Liver (tissue), 9 donors: ENCODE measurements around the gene ERBIN. TPM values are rescaled to one million over a fixed set of nuclear protein-coding genes. Genes with fewer than 3 reads are reported as not detected.

Source experiments
- DNase-seq: peaks from one replicate; pipeline ENCODE4 v3.0.0-alpha.2; 2017; ENCODE audit warnings: low spot score
- H3K27ac ChIP-seq, 2 donors: one replicate each; pipeline ENCODE4 v1.7.0; 2013; ENCODE audit warnings: inconsistent platforms in 2 of 2, low read length in 2 of 2, control low read depth in 1 of 2, low read depth in 1 of 2, mild to moderate bottlenecking in 1 of 2
- H3K27me3 ChIP-seq, 4 donors: one replicate each; pipeline versions ENCODE4 v1.6.1 to v1.7.0; 2013; ENCODE audit warnings: low read length in 3 of 4, inconsistent platforms in 1 of 4, mild to moderate bottlenecking in 1 of 4, moderate library complexity in 1 of 4; ENCODE audit not compliant: control insufficient read depth in 4 of 4, insufficient read depth in 4 of 4
- H3K36me3 ChIP-seq, 4 donors: one replicate each; pipeline versions ENCODE4 v1.6.1 to v1.7.0; 2013; ENCODE audit warnings: low read length in 3 of 4, mild to moderate bottlenecking in 3 of 4, low read depth in 1 of 4, moderate library complexity in 1 of 4; ENCODE audit not compliant: control insufficient read depth in 4 of 4, insufficient read depth in 3 of 4
- H3K4me1 ChIP-seq, 4 donors: one replicate each; pipeline versions ENCODE4 v1.6.1 to v1.7.0; 2013; ENCODE audit warnings: low read length in 3 of 4, mild to moderate bottlenecking in 3 of 4, moderate library complexity in 1 of 4; ENCODE audit not compliant: control insufficient read depth in 4 of 4, insufficient read depth in 4 of 4
- H3K4me3 ChIP-seq, 3 donors: one replicate each; pipeline versions ENCODE4 v1.6.1 to v1.7.0; 2013; ENCODE audit warnings: low read length in 3 of 3, control low read depth in 1 of 3, low read depth in 1 of 3, mild to moderate bottlenecking in 1 of 3
- H3K9ac ChIP-seq, 2 donors: one replicate each; pipeline ENCODE4 v1.7.0; 2013; ENCODE audit warnings: low read length in 2 of 2, mild to moderate bottlenecking in 2 of 2, moderate library complexity in 2 of 2, control low read depth in 1 of 2, low read depth in 1 of 2
- H3K9me3 ChIP-seq, 4 donors: one replicate each; pipeline versions ENCODE4 v1.6.1 to v1.7.0; 2013; ENCODE audit warnings: low read length in 3 of 4; ENCODE audit not compliant: control insufficient read depth in 4 of 4
- EGR1 ChIP-seq, 2 donors: IDR thresholded peaks; 2 replicates each; pipeline ENCODE4 v1.6.1; 2016 to 2018; ENCODE audit warnings: antibody characterized with exemption in 2 of 2, low read depth in 2 of 2
- FOXA1 ChIP-seq: IDR thresholded peaks from 2 replicates; pipeline ENCODE4 v1.6.1; 2016; ENCODE audit warnings: antibody characterized with exemption
- FOXA2 ChIP-seq: IDR thresholded peaks from 2 replicates; pipeline ENCODE4 v1.6.1; 2016; ENCODE audit warnings: antibody characterized with exemption
- GABPA ChIP-seq, 2 donors: IDR thresholded peaks in 1 of 2; conservative IDR thresholded peaks in 1 of 2; 2 replicates each; pipeline ENCODE4 v1.6.1; 2016; ENCODE audit warnings: antibody characterized with exemption in 2 of 2, mild to moderate bottlenecking in 1 of 2, moderate library complexity in 1 of 2
- HNF4A ChIP-seq, 2 donors: conservative IDR thresholded peaks; 2 replicates each; pipeline ENCODE4 v1.6.1; 2016; ENCODE audit warnings: antibody characterized with exemption in 2 of 2, mild to moderate bottlenecking in 2 of 2
- HNF4G ChIP-seq: IDR thresholded peaks from 2 replicates; pipeline ENCODE4 v1.6.1; 2016; ENCODE audit warnings: antibody characterized with exemption
- JUND ChIP-seq, 2 donors: IDR thresholded peaks; 2 replicates each; pipeline ENCODE4 v1.6.1; 2016; ENCODE audit warnings: antibody characterized with exemption in 2 of 2
- NR2F2 ChIP-seq: IDR thresholded peaks from 2 replicates; pipeline ENCODE4 v1.6.1; 2016; ENCODE audit warnings: antibody characterized with exemption
- RAD21 ChIP-seq, 2 donors: IDR thresholded peaks; 2 replicates each; pipeline ENCODE4 v1.6.1; 2016; ENCODE audit warnings: antibody characterized with exemption in 2 of 2, mild to moderate bottlenecking in 2 of 2
- TAF1 ChIP-seq: conservative IDR thresholded peaks from 2 replicates; pipeline ENCODE4 v1.6.1; 2016; ENCODE audit warnings: antibody characterized with exemption, mild to moderate bottlenecking
- YY1 ChIP-seq: IDR thresholded peaks from 2 replicates; pipeline ENCODE4 v1.6.1; 2016; ENCODE audit warnings: antibody characterized with exemption, mild to moderate bottlenecking
- WGBS: extraction: QIAGEN DNeasy Blood & Tissue Kit; methylation state at CpG from one replicate; pipeline ENCODE4 v1.1.7; 2013; 5-methylcytosine and 5-hydroxymethylcytosine counted together
- polyA plus RNA-seq, 2 donors: library from polyadenylated mRNA; stranded (reverse) in 1 of 2; unstranded in 1 of 2; fragments of 200-250 nt in 1 of 2; fragments of >200 nt in 1 of 2; fragmentation: Nextera tagmentation in 1 of 2; extraction: Ambion mirVana in 1 of 2; gene quantifications; one replicate each; pipeline versions ENCODE4 v1.2.1 to v1.2.3, GENCODE V29; 2013 to 2015
- total RNA-seq, 2 donors: library from RNA; depleted of rRNA; stranded (reverse); fragments of >200 nt; gene quantifications; one replicate each; pipeline ENCODE4 v1.2.3, GENCODE V29; 2014
- TF ChIP-seq, protein P1 (sequence below): fragments of 150-350 bp; IDR thresholded peaks from 2 replicates; pipeline ENCODE4 v1.5.1; 2017; ENCODE audit warnings: improper control_type of control experiment, low read depth, low read length; ENCODE audit not compliant: missing input control
- TF ChIP-seq, protein P2 (sequence below): IDR thresholded peaks from 2 replicates; pipeline ENCODE4 v1.6.1; 2016; ENCODE audit warnings: antibody characterized with exemption, mild to moderate bottlenecking
- TF ChIP-seq, protein P3 (sequence below): IDR thresholded peaks from 2 replicates; pipeline ENCODE4 v1.6.1; 2016; ENCODE audit warnings: antibody characterized with exemption
- TF ChIP-seq, protein P4 (sequence below): IDR thresholded peaks from 2 replicates; pipeline ENCODE4 v1.6.1; 2016; ENCODE audit warnings: antibody characterized with exemption
- TF ChIP-seq, protein P5 (sequence below): IDR thresholded peaks from 2 replicates; pipeline ENCODE4 v1.6.1; 2016; ENCODE audit warnings: antibody characterized with exemption
- donor health status: healthy.
- donor health status: healthy.
- donor health status: healthy.
- donor health status: healthy.
- donor health status: healthy.

Gene ERBIN
- total and polyA plus RNA-seq, 4 donors, result 9.7 to 54.9 (median 32.5) TPM

DNA sequence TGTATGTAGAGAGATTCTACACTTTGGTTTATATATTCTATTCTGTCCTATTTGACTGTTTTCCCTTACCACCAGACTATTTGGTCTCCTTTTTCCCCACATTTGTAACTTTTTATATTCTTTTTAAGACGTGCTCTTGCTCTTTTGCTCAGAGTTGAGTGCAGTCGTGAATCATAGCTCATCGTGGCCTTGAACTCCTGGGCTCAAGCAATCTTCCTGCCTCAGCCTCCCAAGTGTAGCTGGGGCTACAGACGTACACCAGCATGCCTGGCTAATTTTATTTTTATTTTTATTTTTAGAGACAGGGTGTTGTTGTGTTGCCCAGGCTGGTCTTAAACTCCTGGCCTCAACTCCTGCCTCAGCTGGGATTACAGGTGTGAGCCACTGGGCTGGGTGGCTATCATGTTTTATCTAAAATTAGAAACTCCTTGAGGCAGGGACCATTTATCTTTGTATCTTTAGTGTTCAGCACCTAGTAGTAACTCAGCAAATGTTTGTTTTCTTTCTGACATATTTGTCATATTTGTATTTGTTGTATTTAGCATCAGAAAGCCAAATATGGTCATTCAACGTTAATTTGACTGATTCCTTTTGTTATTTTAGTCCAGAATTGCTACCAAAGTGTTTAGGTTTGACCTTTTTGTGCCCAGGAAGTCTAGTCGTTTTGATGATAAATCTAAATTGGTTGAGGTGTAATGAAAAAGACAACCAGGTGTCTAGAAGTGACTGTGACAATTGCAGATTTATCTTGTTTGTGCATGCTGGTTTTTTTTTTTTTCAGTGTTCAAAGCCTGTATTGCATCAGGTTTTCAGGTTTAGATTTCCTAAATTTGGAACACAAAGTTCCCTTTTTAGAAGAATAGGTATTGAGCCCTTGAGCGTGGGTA is 44.3 kb downstream of the ERBIN start:
- peaks cover 3 to 25% (median 12%) of the 10 kb centered on the region in 4 donors for H3K4me1 ChIP-seq

More for the DNA sequence above, 44.3 kb downstream of the ERBIN start:
- Histone ChIP-seq H3K4me3 (no peak overlapping the region), H3K27me3 (no peaks in the 10 kb centered on the region), H3K9ac (no peak overlapping the region), H3K27ac (no peak overlapping the region), H3K9me3 (no peaks in the 10 kb centered on the region), H3K36me3 (no peaks in the 10 kb centered on the region)
- DNase-seq, result no peak
- TF ChIP-seq YY1 (no peak), HNF4A (conservative IDR thresholded peaks at IDR 0.05) (no peak), GABPA (IDR thresholded peaks at IDR 0.05 in 1 of 2, conservative IDR thresholded peaks at IDR 0.05 in 1 of 2) (no peak), HNF4G (no peak), FOXA2 (no peak), TAF1 (no peak), NR2F2 (no peak), EGR1 (IDR thresholded peaks at IDR 0.05; ENCODE audit: low read depth in 2 of 2) (no peak), FOXA1 (no peak), RAD21 (IDR thresholded peaks at IDR 0.05) (no peak), JUND (IDR thresholded peaks at IDR 0.05) (no peak)
- TF ChIP-seq, protein P1, sequence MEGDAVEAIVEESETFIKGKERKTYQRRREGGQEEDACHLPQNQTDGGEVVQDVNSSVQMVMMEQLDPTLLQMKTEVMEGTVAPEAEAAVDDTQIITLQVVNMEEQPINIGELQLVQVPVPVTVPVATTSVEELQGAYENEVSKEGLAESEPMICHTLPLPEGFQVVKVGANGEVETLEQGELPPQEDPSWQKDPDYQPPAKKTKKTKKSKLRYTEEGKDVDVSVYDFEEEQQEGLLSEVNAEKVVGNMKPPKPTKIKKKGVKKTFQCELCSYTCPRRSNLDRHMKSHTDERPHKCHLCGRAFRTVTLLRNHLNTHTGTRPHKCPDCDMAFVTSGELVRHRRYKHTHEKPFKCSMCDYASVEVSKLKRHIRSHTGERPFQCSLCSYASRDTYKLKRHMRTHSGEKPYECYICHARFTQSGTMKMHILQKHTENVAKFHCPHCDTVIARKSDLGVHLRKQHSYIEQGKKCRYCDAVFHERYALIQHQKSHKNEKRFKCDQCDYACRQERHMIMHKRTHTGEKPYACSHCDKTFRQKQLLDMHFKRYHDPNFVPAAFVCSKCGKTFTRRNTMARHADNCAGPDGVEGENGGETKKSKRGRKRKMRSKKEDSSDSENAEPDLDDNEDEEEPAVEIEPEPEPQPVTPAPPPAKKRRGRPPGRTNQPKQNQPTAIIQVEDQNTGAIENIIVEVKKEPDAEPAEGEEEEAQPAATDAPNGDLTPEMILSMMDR, result no peak
- TF ChIP-seq, protein P2, sequence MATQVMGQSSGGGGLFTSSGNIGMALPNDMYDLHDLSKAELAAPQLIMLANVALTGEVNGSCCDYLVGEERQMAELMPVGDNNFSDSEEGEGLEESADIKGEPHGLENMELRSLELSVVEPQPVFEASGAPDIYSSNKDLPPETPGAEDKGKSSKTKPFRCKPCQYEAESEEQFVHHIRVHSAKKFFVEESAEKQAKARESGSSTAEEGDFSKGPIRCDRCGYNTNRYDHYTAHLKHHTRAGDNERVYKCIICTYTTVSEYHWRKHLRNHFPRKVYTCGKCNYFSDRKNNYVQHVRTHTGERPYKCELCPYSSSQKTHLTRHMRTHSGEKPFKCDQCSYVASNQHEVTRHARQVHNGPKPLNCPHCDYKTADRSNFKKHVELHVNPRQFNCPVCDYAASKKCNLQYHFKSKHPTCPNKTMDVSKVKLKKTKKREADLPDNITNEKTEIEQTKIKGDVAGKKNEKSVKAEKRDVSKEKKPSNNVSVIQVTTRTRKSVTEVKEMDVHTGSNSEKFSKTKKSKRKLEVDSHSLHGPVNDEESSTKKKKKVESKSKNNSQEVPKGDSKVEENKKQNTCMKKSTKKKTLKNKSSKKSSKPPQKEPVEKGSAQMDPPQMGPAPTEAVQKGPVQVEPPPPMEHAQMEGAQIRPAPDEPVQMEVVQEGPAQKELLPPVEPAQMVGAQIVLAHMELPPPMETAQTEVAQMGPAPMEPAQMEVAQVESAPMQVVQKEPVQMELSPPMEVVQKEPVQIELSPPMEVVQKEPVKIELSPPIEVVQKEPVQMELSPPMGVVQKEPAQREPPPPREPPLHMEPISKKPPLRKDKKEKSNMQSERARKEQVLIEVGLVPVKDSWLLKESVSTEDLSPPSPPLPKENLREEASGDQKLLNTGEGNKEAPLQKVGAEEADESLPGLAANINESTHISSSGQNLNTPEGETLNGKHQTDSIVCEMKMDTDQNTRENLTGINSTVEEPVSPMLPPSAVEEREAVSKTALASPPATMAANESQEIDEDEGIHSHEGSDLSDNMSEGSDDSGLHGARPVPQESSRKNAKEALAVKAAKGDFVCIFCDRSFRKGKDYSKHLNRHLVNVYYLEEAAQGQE, result no peak
- TF ChIP-seq, protein P3, sequence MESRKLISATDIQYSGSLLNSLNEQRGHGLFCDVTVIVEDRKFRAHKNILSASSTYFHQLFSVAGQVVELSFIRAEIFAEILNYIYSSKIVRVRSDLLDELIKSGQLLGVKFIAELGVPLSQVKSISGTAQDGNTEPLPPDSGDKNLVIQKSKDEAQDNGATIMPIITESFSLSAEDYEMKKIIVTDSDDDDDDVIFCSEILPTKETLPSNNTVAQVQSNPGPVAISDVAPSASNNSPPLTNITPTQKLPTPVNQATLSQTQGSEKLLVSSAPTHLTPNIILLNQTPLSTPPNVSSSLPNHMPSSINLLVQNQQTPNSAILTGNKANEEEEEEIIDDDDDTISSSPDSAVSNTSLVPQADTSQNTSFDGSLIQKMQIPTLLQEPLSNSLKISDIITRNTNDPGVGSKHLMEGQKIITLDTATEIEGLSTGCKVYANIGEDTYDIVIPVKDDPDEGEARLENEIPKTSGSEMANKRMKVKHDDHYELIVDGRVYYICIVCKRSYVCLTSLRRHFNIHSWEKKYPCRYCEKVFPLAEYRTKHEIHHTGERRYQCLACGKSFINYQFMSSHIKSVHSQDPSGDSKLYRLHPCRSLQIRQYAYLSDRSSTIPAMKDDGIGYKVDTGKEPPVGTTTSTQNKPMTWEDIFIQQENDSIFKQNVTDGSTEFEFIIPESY, result no peak
- TF ChIP-seq, protein P4, sequence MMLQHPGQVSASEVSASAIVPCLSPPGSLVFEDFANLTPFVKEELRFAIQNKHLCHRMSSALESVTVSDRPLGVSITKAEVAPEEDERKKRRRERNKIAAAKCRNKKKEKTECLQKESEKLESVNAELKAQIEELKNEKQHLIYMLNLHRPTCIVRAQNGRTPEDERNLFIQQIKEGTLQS, result no peak
- TF ChIP-seq, protein P5, sequence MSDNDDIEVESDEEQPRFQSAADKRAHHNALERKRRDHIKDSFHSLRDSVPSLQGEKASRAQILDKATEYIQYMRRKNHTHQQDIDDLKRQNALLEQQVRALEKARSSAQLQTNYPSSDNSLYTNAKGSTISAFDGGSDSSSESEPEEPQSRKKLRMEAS, result no peak
- 61% methylated on average over 7 of the region's 7 CpGs for WGBS
